Measurements from ENCODE around the gene PTBP1. TPM values are rescaled to one million over a fixed set of nuclear protein-coding genes. Genes with fewer than 3 reads are reported as not detected.
"Not testable (repeated sequence)": the region's sequence is repeated elsewhere in the genome, so short reads cannot be mapped to it uniquely, and the experiment has no call there.

PTBP1 gene
- total RNA-seq, 1 donor from 2014 or later = 28.1 TPM

- peak; percentile 70 to 80 for DNase-seq (ENCODE audit: low spot score in 2 of 2)
- no peak for FAIRE-seq
Measured at GRCh38 chr19:850221-850978, 53.1 kb downstream of the PTBP1 start.

DNA sequence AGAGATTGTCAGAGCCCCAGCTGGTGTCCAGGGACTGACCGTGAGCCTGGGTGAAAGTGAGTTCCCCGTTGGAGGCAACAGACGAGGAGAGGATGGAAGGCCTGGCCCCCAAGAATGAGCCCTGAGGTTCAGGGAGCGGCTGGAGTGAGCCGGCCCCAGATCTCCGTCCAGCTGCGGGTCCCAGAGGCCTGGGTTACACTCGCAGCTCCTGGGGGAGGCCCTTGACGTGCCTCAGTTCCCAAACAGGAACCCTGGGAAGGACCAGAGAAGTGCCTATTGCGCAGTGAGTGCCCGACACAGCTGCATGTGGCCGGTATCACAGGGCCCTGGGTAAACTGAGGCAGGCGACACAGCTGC lies 53.7 kb downstream of the PTBP1 start:
- FAIRE-seq (no peak), DNase-seq (ENCODE audit: low spot score in 2 of 2) (no peak)

GRCh38 chr19:852136-853013 lies 55.1 kb downstream of the PTBP1 start, which contains the start of gene ELANE:
Gene ELANE (plus strand): TSS chr19:852303. CDS start chr19:852329, 26 bp downstream.
- DNase-seq (ENCODE audit: low spot score in 2 of 2) (no peak), FAIRE-seq (no peak)

DNA sequence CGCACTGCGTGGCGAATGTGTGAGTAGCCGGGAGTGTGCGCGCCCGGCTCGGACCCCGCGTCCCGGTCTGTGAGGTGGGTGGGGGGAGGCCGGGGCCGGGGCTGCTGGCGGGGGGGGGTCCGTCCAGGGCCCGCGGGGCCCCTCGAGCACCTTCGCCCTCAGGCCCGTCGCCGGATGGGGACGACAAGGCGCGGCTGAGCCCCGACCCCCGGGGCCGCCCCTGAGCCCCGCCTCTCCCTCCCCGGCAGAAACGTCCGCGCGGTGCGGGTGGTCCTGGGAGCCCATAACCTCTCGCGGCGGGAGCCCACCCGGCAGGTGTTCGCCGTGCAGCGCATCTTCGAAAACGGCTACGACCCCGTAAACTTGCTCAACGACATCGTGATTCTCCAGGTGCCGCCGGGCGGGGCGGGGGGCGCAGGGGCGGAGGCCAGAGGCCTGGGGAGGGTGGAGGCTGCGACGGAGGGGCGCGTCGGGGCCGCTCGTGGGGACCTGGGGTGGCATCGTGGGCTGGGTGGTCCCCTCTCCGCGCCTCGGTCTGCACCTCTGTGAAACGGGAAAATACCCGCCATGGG lies 55.8 kb downstream of the PTBP1 start:
- DNase-seq (ENCODE audit: low spot score in 2 of 2) (no peak), FAIRE-seq (no peak)

DNA sequence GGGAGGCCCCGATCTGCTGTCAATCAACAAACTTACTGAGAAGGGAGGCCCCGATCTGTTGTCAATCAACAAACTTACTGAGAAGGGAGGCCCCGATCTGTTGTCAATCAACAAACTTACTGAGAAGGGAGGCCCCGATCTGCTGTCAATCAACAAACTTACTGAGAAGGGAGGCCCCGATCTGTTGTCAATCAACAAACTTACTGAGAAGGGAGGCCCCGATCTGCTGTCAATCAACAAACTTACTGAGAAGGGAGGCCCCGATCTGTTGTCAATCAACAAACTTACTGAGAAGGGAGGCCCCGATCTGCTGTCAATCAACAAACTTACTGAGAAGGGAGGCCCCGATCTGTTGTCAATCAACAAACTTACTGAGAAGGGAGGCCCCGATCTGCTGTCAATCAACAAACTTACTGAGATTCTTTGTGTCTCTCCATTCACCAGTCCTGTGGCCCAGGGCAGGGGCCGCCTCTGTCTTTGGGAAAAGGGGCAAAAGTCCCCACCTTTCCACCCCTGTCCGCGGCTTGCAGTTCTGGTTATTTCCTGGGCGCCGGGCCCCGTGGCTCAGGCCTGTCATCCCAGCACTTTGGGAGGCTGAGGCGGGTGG lies 56.5 kb downstream of the PTBP1 start:
- DNase-seq (ENCODE audit: low spot score in 2 of 2); FAIRE-seq: not testable (repeated sequence)

- DNase-seq (ENCODE audit: low spot score in 2 of 2) = no peak
- FAIRE-seq = peak; percentile 72
Measured at GRCh38 chr19:854549-854948, 57.3 kb downstream of the PTBP1 start.

GRCh38 chr19:855142-855541 lies 57.9 kb downstream of the PTBP1 start:
- no peak for FAIRE-seq
- DNase-seq (ENCODE audit: low spot score in 2 of 2) = no peak

GRCh38 chr19:855566-856120 lies 58.4 kb downstream of the PTBP1 start:
- DNase-seq (ENCODE audit: low spot score in 2 of 2) (no peak), FAIRE-seq (no peak)

DNA sequence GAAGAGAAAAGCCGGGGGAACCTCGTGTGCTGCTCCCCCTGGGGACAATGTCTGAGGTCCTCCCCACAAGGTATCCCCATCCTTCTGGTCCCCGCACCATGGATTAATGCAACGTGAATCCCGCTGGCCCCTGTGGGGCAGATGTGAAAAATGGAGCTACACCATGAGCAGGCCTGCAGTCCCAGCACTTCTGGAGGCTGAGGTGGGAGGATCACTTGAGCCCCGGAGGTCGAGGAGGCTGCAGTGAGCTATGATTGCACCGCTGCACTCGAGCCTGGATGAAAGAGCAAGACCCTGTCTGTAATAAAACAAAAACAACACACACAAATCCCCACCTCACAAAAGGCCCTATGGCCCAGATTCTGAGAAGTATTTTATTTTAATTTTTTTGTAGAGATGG lies 61.0 kb downstream of the PTBP1 start:
- FAIRE-seq (no peak), DNase-seq (ENCODE audit: low spot score in 2 of 2) (no peak)

GRCh38 chr19:858868-859843 lies 61.9 kb downstream of the PTBP1 start, which contains the start of gene CFD:
Gene CFD (plus strand): TSS chr19:859664. CDS start chr19:859690, 26 bp downstream.
- DNase-seq (ENCODE audit: low spot score in 2 of 2) = no peak
- FAIRE-seq = no peak

- DNase-seq (ENCODE audit: low spot score in 2 of 2) (no peak), FAIRE-seq (no peak)
Measured at GRCh38 chr19:861141-861755, 64.0 kb downstream of the PTBP1 start.

Small RNAs within 50 kb of the gene (small RNA-seq; reads per million reads assigned to genes)
- gene MIR3187 = not detected

Other genes with a start within 250 kb of the PTBP1 start
- 114 TPM for gene BSG, start 224.9 kb upstream of the PTBP1 start, total RNA-seq
- gene HCN2, start 207.6 kb upstream of the PTBP1 start, total RNA-seq = 6.1 TPM
- 15.9 TPM for gene POLRMT, start 163.9 kb upstream of the PTBP1 start, total RNA-seq
- under 0.01 TPM for gene FGF22, start 157.6 kb upstream of the PTBP1 start, total RNA-seq
- gene RNF126, start 134.2 kb upstream of the PTBP1 start, total RNA-seq = 17.5 TPM
- 2.0 TPM for gene FSTL3, start 121.1 kb upstream of the PTBP1 start, total RNA-seq
- gene PRSS57, start 102.0 kb upstream of the PTBP1 start, total RNA-seq = not detected
- 87.2 TPM for gene PALM, start 88.5 kb upstream of the PTBP1 start, total RNA-seq
- 0.41 TPM for gene MISP, start 46.3 kb upstream of the PTBP1 start, total RNA-seq
- gene PLPPR3, start 24.5 kb downstream of the PTBP1 start, total RNA-seq = 119 TPM
- 0.41 TPM for gene AZU1, start 30.4 kb downstream of the PTBP1 start, total RNA-seq
- 1.2 TPM for gene PRTN3, start 43.5 kb downstream of the PTBP1 start, total RNA-seq
- gene ELANE, start 54.9 kb downstream of the PTBP1 start, total RNA-seq = not detected
- 0.82 TPM for gene CFD, start 62.2 kb downstream of the PTBP1 start, total RNA-seq
- 15.9 TPM for gene MED16, start 95.7 kb downstream of the PTBP1 start, total RNA-seq
- not detected for gene RNU6-9, start 96.0 kb downstream of the PTBP1 start, total RNA-seq
- gene R3HDM4, start 115.8 kb downstream of the PTBP1 start, total RNA-seq = 26.5 TPM
- gene KISS1R, start 119.9 kb downstream of the PTBP1 start, total RNA-seq = 0.41 TPM
- 2.4 TPM for gene ARID3A, start 128.6 kb downstream of the PTBP1 start, total RNA-seq
- gene WDR18, start 186.9 kb downstream of the PTBP1 start, total RNA-seq = 45.7 TPM
- gene GRIN3B, start 203.0 kb downstream of the PTBP1 start, total RNA-seq = under 0.01 TPM
- gene TMEM259, start 223.7 kb downstream of the PTBP1 start, total RNA-seq = 29.3 TPM
- not detected for gene RNU6-2, start 224.1 kb downstream of the PTBP1 start, total RNA-seq
- 8.2 TPM for gene CNN2, start 229.2 kb downstream of the PTBP1 start, total RNA-seq
- gene ABCA7, start 242.7 kb downstream of the PTBP1 start, total RNA-seq = 2.0 TPM

All from frontal cortex (tissue), 4 donors.